Endodermal cell (in vitro differentiated cells): ENCODE results near the gene KCNH8. TPM values are rescaled to one million over a fixed set of nuclear protein-coding genes. Genes with fewer than 3 reads are reported as not detected.

Experiments
- DNase-seq: peaks from one replicate; pipeline ENCODE4 v3.0.0-alpha.2; 2017
- H3K27ac ChIP-seq: 2 replicates; pipeline ENCODE4 v1.5.1; 2013; ENCODE audit warnings: mild to moderate bottlenecking, low read depth, low read length, moderate library complexity
- H3K27me3 ChIP-seq: 2 replicates; pipeline ENCODE4 v1.6.1; 2013; ENCODE audit warnings: mild to moderate bottlenecking, low read length, moderate library complexity; ENCODE audit not compliant: insufficient read depth, control insufficient read depth, poor library complexity, severe bottlenecking
- H3K36me3 ChIP-seq: 2 replicates; pipeline ENCODE4 v1.7.0; 2013; ENCODE audit warnings: mild to moderate bottlenecking, low read length, moderate library complexity; ENCODE audit not compliant: control insufficient read depth, insufficient read depth
- H3K4me1 ChIP-seq: one replicate; pipeline ENCODE4 v1.7.0; 2013; ENCODE audit warnings: low read length; ENCODE audit not compliant: control insufficient read depth, insufficient read depth
- H3K4me3 ChIP-seq: 2 replicates; pipeline ENCODE4 v1.5.1; 2013; ENCODE audit warnings: mild to moderate bottlenecking, low read length, moderate library complexity
- H3K9ac ChIP-seq: 2 replicates; pipeline ENCODE4 v1.6.1; 2013; ENCODE audit warnings: mild to moderate bottlenecking, low read length, moderate library complexity; ENCODE audit not compliant: poor library complexity, severe bottlenecking; ENCODE audit errors: extremely low read depth
- H3K9me3 ChIP-seq: 2 replicates; pipeline ENCODE4 v1.6.1; 2013; ENCODE audit warnings: mild to moderate bottlenecking, low read length, moderate library complexity; ENCODE audit not compliant: control insufficient read depth
- H3K27ac Mint-ChIP-seq: 2 replicates; pipeline ENCODE4 v1.8.0; 2020; ENCODE audit warnings: mixed read lengths
- H3K27me3 Mint-ChIP-seq: 2 replicates; pipeline ENCODE4 v1.8.0; 2021; ENCODE audit warnings: mild to moderate bottlenecking, mixed read lengths; ENCODE audit not compliant: insufficient read depth
- H3K36me3 Mint-ChIP-seq: 2 replicates; pipeline ENCODE4 v1.8.0; 2020; ENCODE audit warnings: low read depth, mixed read lengths
- H3K4me1 Mint-ChIP-seq: 2 replicates; pipeline ENCODE4 v1.8.0; 2020; ENCODE audit warnings: mixed read lengths
- H3K4me3 Mint-ChIP-seq: 2 replicates; pipeline ENCODE4 v1.8.0; 2020; ENCODE audit warnings: mild to moderate bottlenecking, moderate library complexity, mixed read lengths
- H3K9me3 Mint-ChIP-seq: 2 replicates; pipeline ENCODE4 v1.8.0; 2020; ENCODE audit warnings: mild to moderate bottlenecking, mixed read lengths
- WGBS, 2 experiments: methylation state at CpG; one replicate each; pipeline versions ENCODE4 v1.1.5 to v1.1.7; 2013; ENCODE audit warnings: missing lambda C conversion rate in 2 of 2, mixed read lengths in 1 of 2; ENCODE audit not compliant: insufficient coverage in 1 of 2, insufficient read length in 1 of 2; 5-methylcytosine and 5-hydroxymethylcytosine counted together
- total RNA-seq, 2 donors: library from RNA; stranded (reverse); fragmentation: NEBNext Ultra II Directional in 1 of 2; extraction: Animal tissue kit (Norgen Biotek cat#: 25700) in 1 of 2; gene quantifications; 2 replicates in 1 of 2; 3 replicates in 1 of 2; pipeline ENCODE4 v1.2.1, GENCODE V29; 2021
- TF ChIP-seq, protein P1 (sequence below): fragments of 200-600 bp; sonication (generic); conservative IDR thresholded peaks from 2 replicates; pipeline ENCODE4 v1.5.0; 2021; ENCODE audit warnings: antibody characterized with exemption, mild to moderate bottlenecking

KCNH8 gene
- total RNA-seq, 2 donors from 2014 or later = 12.0 to 15.0 TPM

DNA sequence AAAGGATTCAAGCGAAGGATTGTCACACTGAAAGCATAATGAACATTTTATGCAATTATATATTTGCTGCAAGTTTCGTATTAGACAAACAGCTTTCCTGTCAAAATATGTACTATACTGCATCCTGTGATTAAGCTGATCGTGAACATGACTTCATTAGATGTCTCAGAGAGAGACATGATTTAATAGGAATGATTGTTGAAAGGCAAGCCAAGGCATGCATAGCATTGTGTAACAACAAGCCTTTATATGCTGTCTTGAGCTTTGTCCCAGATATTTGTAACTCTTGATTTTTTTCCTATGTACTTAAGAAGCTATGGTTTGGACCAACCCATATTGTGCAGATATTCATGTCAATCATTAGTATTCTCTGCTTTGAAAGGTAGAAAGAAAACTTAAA, 309.1 kb downstream of the KCNH8 start:
- Histone ChIP-seq H3K27me3 (no peaks in the 10 kb centered on the region), H3K4me1 (no peaks in the 10 kb centered on the region), H3K36me3 (peaks cover 61% of the 10 kb centered on the region), H3K27ac (no peak overlapping the region), H3K9ac (no peak overlapping the region), H3K9me3 (peaks cover 4% of the 10 kb centered on the region), H3K4me3 (no peak overlapping the region)
- Mint-ChIP-seq H3K9me3 (peaks cover under 1% of the 10 kb centered on the region), H3K27ac (no peak overlapping the region), H3K27me3 (no peaks in the 10 kb centered on the region), H3K36me3 (peaks cover 27% of the 10 kb centered on the region), H3K4me1 (peaks cover 6% of the 10 kb centered on the region), H3K4me3 (no peak overlapping the region)
- TF ChIP-seq, protein P1, sequence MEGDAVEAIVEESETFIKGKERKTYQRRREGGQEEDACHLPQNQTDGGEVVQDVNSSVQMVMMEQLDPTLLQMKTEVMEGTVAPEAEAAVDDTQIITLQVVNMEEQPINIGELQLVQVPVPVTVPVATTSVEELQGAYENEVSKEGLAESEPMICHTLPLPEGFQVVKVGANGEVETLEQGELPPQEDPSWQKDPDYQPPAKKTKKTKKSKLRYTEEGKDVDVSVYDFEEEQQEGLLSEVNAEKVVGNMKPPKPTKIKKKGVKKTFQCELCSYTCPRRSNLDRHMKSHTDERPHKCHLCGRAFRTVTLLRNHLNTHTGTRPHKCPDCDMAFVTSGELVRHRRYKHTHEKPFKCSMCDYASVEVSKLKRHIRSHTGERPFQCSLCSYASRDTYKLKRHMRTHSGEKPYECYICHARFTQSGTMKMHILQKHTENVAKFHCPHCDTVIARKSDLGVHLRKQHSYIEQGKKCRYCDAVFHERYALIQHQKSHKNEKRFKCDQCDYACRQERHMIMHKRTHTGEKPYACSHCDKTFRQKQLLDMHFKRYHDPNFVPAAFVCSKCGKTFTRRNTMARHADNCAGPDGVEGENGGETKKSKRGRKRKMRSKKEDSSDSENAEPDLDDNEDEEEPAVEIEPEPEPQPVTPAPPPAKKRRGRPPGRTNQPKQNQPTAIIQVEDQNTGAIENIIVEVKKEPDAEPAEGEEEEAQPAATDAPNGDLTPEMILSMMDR = no peak
- 83 to 95% methylated on average over 2 to 3 of the region's 3 CpGs for WGBS, 2 experiments
- DNase-seq = no peak

DNA sequence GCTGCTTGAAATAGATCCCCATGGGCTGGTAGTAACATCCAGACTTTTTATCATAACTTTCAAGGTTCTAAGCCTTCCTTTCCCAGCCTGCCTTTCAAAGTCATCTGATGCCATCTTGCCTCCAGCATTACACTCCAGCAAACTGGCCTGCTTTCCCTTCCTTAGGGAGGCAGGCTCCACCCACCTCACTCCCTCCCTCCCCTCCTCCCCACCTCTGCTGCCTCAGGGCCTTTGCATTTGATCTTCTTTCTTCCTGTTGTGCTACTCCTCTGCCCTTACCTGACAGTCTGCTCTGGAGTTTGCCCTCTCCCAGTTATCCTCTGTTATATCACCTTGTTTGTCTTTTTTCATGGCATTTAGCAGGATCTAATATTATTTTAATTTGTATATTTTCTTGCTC, 319.5 kb downstream of the KCNH8 start:
- TF ChIP-seq, protein P1 = no peak
- Histone ChIP-seq H3K9ac (no peak overlapping the region), H3K36me3 (peaks cover 65% of the 10 kb centered on the region), H3K4me1 (no peaks in the 10 kb centered on the region), H3K9me3 (peaks cover 16% of the 10 kb centered on the region), H3K27me3 (no peaks in the 10 kb centered on the region), H3K4me3 (no peak overlapping the region), H3K27ac (no peak overlapping the region)
- Mint-ChIP-seq H3K27me3 (no peaks in the 10 kb centered on the region), H3K36me3 (peaks cover 36% of the 10 kb centered on the region), H3K4me1 (peaks cover 1% of the 10 kb centered on the region), H3K27ac (no peak overlapping the region), H3K4me3 (no peak overlapping the region), H3K9me3 (peaks cover 4% of the 10 kb centered on the region)
- DNase-seq = no peak

DNA sequence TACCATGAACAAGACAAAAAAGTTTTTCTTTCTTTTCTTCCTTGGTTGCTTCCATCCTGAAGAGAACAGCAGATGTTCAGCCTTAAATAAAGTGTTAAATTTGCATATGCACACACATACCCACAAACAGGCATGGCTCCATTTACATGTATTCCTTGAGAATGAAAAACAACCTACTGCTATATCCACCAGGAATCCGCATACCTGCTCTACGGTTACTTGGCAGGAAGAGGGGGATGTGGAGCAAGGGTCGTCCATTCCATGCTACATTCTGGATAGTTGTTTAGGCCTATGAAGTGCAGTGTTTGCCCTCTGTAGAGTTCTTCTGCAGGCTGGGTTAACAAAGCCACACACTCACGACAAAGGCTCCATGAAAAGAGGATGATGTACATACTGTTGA, 322.8 kb downstream of the KCNH8 start:
- TF ChIP-seq, protein P1 = peak; percentile 34

More for the DNA sequence above, 322.8 kb downstream of the KCNH8 start:
- DNase-seq = no peak
- 81 to 93% methylated on average over 3 to 4 of the region's 4 CpGs for WGBS, 2 experiments
- no peak overlapping the region for H3K4me3 ChIP-seq
- peaks cover 16% of the 10 kb centered on the region for H3K9me3 ChIP-seq
- H3K27me3 ChIP-seq = no peaks in the 10 kb centered on the region
- Mint-ChIP-seq H3K4me3 (no peak overlapping the region), H3K27ac (no peak overlapping the region), H3K36me3 (peaks cover 34% of the 10 kb centered on the region), H3K4me1 (peaks cover 9% of the 10 kb centered on the region), H3K9me3 (peaks cover 4% of the 10 kb centered on the region), H3K27me3 (no peaks in the 10 kb centered on the region)
- H3K36me3 ChIP-seq = peaks cover 56% of the 10 kb centered on the region
- no peak overlapping the region for H3K9ac ChIP-seq
- H3K4me1 ChIP-seq = peaks cover 2% of the 10 kb centered on the region
- H3K27ac ChIP-seq = no peak overlapping the region
